Measurements from ENCODE around the gene GPATCH8. TPM values are rescaled to one million over a fixed set of nuclear protein-coding genes. Genes with fewer than 3 reads are reported as not detected.

Gene GPATCH8
- total and polyA plus RNA-seq, 4 donors = 36.0 to 42.0 (median 36.9) TPM

- no peak for DNase-seq (ENCODE audit: low read depth in 4 of 6, low spot score in 6 of 6)
- Histone ChIP-seq H3K4me3 (ENCODE audit: low read depth, low read length) (no peak overlapping the region), H3K36me3 (ENCODE audit: control insufficient read depth, insufficient read depth, low read length) (peaks cover 3% of the 10 kb centered on the region), H3K27ac (ENCODE audit: low read depth, low read length) (no peak overlapping the region), H3K27me3 (ENCODE audit: control insufficient read depth, insufficient read depth, low read length) (peaks cover 9% of the 10 kb centered on the region), H3K4me1 (ENCODE audit: control insufficient read depth, insufficient read depth, low read length) (peaks cover 12% of the 10 kb centered on the region), H3K9me3 (ENCODE audit: control insufficient read depth, insufficient read depth, low read length) (no peaks in the 10 kb centered on the region)
- 90% methylated on average over 3 of the region's 6 CpGs for WGBS (ENCODE audit: insufficient coverage)
Observed at GRCh38 chr17:44389723-44390202, 113.4 kb downstream of the GPATCH8 start.

- no peak for DNase-seq (ENCODE audit: low read depth in 4 of 6, low spot score in 6 of 6)
- peaks cover 17% of the 10 kb centered on the region for H3K4me1 ChIP-seq (ENCODE audit: control insufficient read depth, insufficient read depth, low read length)
- WGBS (ENCODE audit: insufficient coverage) = 60% methylated on average over 1 of the region's 1 CpG
- peaks cover 3% of the 10 kb centered on the region for H3K36me3 ChIP-seq (ENCODE audit: control insufficient read depth, insufficient read depth, low read length)
- no peak within 1 kb of the TSS for H3K4me3 ChIP-seq (ENCODE audit: low read depth, low read length)
- peaks cover 13% of the 10 kb centered on the region for H3K27me3 ChIP-seq (ENCODE audit: control insufficient read depth, insufficient read depth, low read length)
- H3K27ac ChIP-seq (ENCODE audit: low read depth, low read length) = no peak within 1 kb of the TSS
- no peaks in the 10 kb centered on the region for H3K9me3 ChIP-seq (ENCODE audit: control insufficient read depth, insufficient read depth, low read length)
Observed at GRCh38 chr17:44389281-44389680, 113.9 kb downstream of the GPATCH8 start, which contains the start of gene ITGA2B. Gene ITGA2B, minus strand, starts transcription at chr17:44389649. Its CDS starts 176 bp downstream, at chr17:44389473.

GRCh38 chr17:44387804-44388203 is 115.4 kb downstream of the GPATCH8 start:
- Histone ChIP-seq H3K9me3 (ENCODE audit: control insufficient read depth, insufficient read depth, low read length) (no peaks in the 10 kb centered on the region), H3K4me1 (ENCODE audit: control insufficient read depth, insufficient read depth, low read length) (peaks cover 19% of the 10 kb centered on the region), H3K27me3 (ENCODE audit: control insufficient read depth, insufficient read depth, low read length) (peaks cover 13% of the 10 kb centered on the region), H3K27ac (ENCODE audit: low read depth, low read length) (no peak overlapping the region), H3K4me3 (ENCODE audit: low read depth, low read length) (no peak overlapping the region), H3K36me3 (ENCODE audit: control insufficient read depth, insufficient read depth, low read length) (peaks cover 3% of the 10 kb centered on the region)
- no peak for DNase-seq (ENCODE audit: low read depth in 4 of 6, low spot score in 6 of 6)
- no CpG with 5 or more reads among the region's 2 CpGs for WGBS (ENCODE audit: insufficient coverage)

GRCh38 chr17:44386182-44386525 is 117.1 kb downstream of the GPATCH8 start:
- H3K4me1 ChIP-seq (ENCODE audit: control insufficient read depth, insufficient read depth, low read length) = peaks cover 19% of the 10 kb centered on the region
- peak in 1 of 6 donors; percentile 9 for DNase-seq (ENCODE audit: low read depth in 4 of 6, low spot score in 6 of 6)
- H3K9me3 ChIP-seq (ENCODE audit: control insufficient read depth, insufficient read depth, low read length) = no peaks in the 10 kb centered on the region
- WGBS (ENCODE audit: insufficient coverage) = 14% methylated on average over 3 of the region's 10 CpGs
- H3K36me3 ChIP-seq (ENCODE audit: control insufficient read depth, insufficient read depth, low read length) = peaks cover 3% of the 10 kb centered on the region
- H3K27me3 ChIP-seq (ENCODE audit: control insufficient read depth, insufficient read depth, low read length) = peaks cover 13% of the 10 kb centered on the region
- no peak overlapping the region for H3K27ac ChIP-seq (ENCODE audit: low read depth, low read length)
- no peak overlapping the region for H3K4me3 ChIP-seq (ENCODE audit: low read depth, low read length)

GRCh38 chr17:44385287-44386181 is 117.7 kb downstream of the GPATCH8 start:
- Histone ChIP-seq H3K27me3 (ENCODE audit: control insufficient read depth, insufficient read depth, low read length) (peaks cover 13% of the 10 kb centered on the region), H3K4me1 (ENCODE audit: control insufficient read depth, insufficient read depth, low read length) (peaks cover 19% of the 10 kb centered on the region), H3K4me3 (ENCODE audit: low read depth, low read length) (peak overlapping the region; percentile 49), H3K27ac (ENCODE audit: low read depth, low read length) (no peak overlapping the region), H3K9me3 (ENCODE audit: control insufficient read depth, insufficient read depth, low read length) (no peaks in the 10 kb centered on the region), H3K36me3 (ENCODE audit: control insufficient read depth, insufficient read depth, low read length) (peaks cover 5% of the 10 kb centered on the region)
- peak in 4 of 6 donors; percentile 47 to 89 (median 70) for DNase-seq (ENCODE audit: low read depth in 4 of 6, low spot score in 6 of 6)
- WGBS (ENCODE audit: insufficient coverage) = 2% methylated on average over 68 of the region's 68 CpGs

- peaks cover 8% of the 10 kb centered on the region for H3K36me3 ChIP-seq (ENCODE audit: control insufficient read depth, insufficient read depth, low read length)
- WGBS (ENCODE audit: insufficient coverage) = under 1% methylated on average over 26 of the region's 26 CpGs
- no peak overlapping the region for H3K27ac ChIP-seq (ENCODE audit: low read depth, low read length)
- peaks cover 13% of the 10 kb centered on the region for H3K27me3 ChIP-seq (ENCODE audit: control insufficient read depth, insufficient read depth, low read length)
- DNase-seq (ENCODE audit: low read depth in 4 of 6, low spot score in 6 of 6) = no peak
- peaks cover 19% of the 10 kb centered on the region for H3K4me1 ChIP-seq (ENCODE audit: control insufficient read depth, insufficient read depth, low read length)
- peak overlapping the region; percentile 35 for H3K4me3 ChIP-seq (ENCODE audit: low read depth, low read length)
- H3K9me3 ChIP-seq (ENCODE audit: control insufficient read depth, insufficient read depth, low read length) = no peaks in the 10 kb centered on the region
Observed at GRCh38 chr17:44384823-44385286, 118.4 kb downstream of the GPATCH8 start.

- no peak overlapping the region for H3K27ac ChIP-seq (ENCODE audit: low read depth, low read length)
- no peaks in the 10 kb centered on the region for H3K9me3 ChIP-seq (ENCODE audit: control insufficient read depth, insufficient read depth, low read length)
- peak overlapping the region; percentile 35 for H3K4me3 ChIP-seq (ENCODE audit: low read depth, low read length)
- peaks cover 19% of the 10 kb centered on the region for H3K4me1 ChIP-seq (ENCODE audit: control insufficient read depth, insufficient read depth, low read length)
- WGBS (ENCODE audit: insufficient coverage) = 8% methylated on average over 22 of the region's 29 CpGs
- peaks cover 13% of the 10 kb centered on the region for H3K27me3 ChIP-seq (ENCODE audit: control insufficient read depth, insufficient read depth, low read length)
- no peak for DNase-seq (ENCODE audit: low read depth in 4 of 6, low spot score in 6 of 6)
- H3K36me3 ChIP-seq (ENCODE audit: control insufficient read depth, insufficient read depth, low read length) = peaks cover 13% of the 10 kb centered on the region
Observed at GRCh38 chr17:44384281-44384822, 118.9 kb downstream of the GPATCH8 start.

GRCh38 chr17:44383861-44384260 is 119.3 kb downstream of the GPATCH8 start:
- 66% methylated on average over 7 of the region's 16 CpGs for WGBS (ENCODE audit: insufficient coverage)
- Histone ChIP-seq H3K4me1 (ENCODE audit: control insufficient read depth, insufficient read depth, low read length) (peaks cover 19% of the 10 kb centered on the region), H3K4me3 (ENCODE audit: low read depth, low read length) (no peak overlapping the region), H3K27me3 (ENCODE audit: control insufficient read depth, insufficient read depth, low read length) (peaks cover 13% of the 10 kb centered on the region), H3K27ac (ENCODE audit: low read depth, low read length) (no peak overlapping the region), H3K36me3 (ENCODE audit: control insufficient read depth, insufficient read depth, low read length) (peaks cover 10% of the 10 kb centered on the region), H3K9me3 (ENCODE audit: control insufficient read depth, insufficient read depth, low read length) (no peaks in the 10 kb centered on the region)
- no peak for DNase-seq (ENCODE audit: low read depth in 4 of 6, low spot score in 6 of 6)

GRCh38 chr17:44383363-44383762 is 119.8 kb downstream of the GPATCH8 start:
- no peak overlapping the region for H3K27ac ChIP-seq (ENCODE audit: low read depth, low read length)
- 97% methylated on average over 15 of the region's 15 CpGs for WGBS (ENCODE audit: insufficient coverage)

More at GRCh38 chr17:44383363-44383762, 119.8 kb downstream of the GPATCH8 start:
- no peaks in the 10 kb centered on the region for H3K9me3 ChIP-seq (ENCODE audit: control insufficient read depth, insufficient read depth, low read length)
- peaks cover 10% of the 10 kb centered on the region for H3K36me3 ChIP-seq (ENCODE audit: control insufficient read depth, insufficient read depth, low read length)
- peaks cover 19% of the 10 kb centered on the region for H3K4me1 ChIP-seq (ENCODE audit: control insufficient read depth, insufficient read depth, low read length)
- DNase-seq (ENCODE audit: low read depth in 4 of 6, low spot score in 6 of 6) = no peak
- peaks cover 13% of the 10 kb centered on the region for H3K27me3 ChIP-seq (ENCODE audit: control insufficient read depth, insufficient read depth, low read length)
- no peak overlapping the region for H3K4me3 ChIP-seq (ENCODE audit: low read depth, low read length)

Measured in spinal cord (tissue), 10 donors.